Central memory CD8-positive, alpha-beta T cell (primary cell): ENCODE results near the gene WFDC11.

Source experiments
- ATAC-seq: fragments of 150-1000 bp; cut with Tn5 transposase; replicated peaks from 2 replicates; pipeline ENCODE4 v1.10.0; 2022; ENCODE audit warnings: mild to moderate bottlenecking, moderate FRiP score, moderate number of reproducible peaks; ENCODE audit not compliant: poor library complexity, severe bottlenecking; ENCODE audit errors: extremely low read depth
- DNase-seq, 2 donors: peaks; one replicate each; pipeline ENCODE4 v3.0.0; 2021; ENCODE audit warnings: low spot score in 2 of 2
- H3K27ac Mint-ChIP-seq: one replicate; pipeline ENCODE4 v1.8.0; 2022; ENCODE audit warnings: low read depth, mild to moderate bottlenecking, moderate library complexity, mixed read lengths
- H3K27me3 Mint-ChIP-seq: one replicate; pipeline ENCODE4 v1.8.0; 2022; ENCODE audit warnings: mixed read lengths
- H3K36me3 Mint-ChIP-seq: one replicate; pipeline ENCODE4 v1.8.0; 2022; ENCODE audit warnings: mild to moderate bottlenecking, moderate library complexity, mixed read lengths; ENCODE audit not compliant: insufficient read depth
- H3K4me1 Mint-ChIP-seq: one replicate; pipeline ENCODE4 v1.8.0; 2022; ENCODE audit warnings: mixed read lengths
- H3K4me3 Mint-ChIP-seq: one replicate; pipeline ENCODE4 v1.8.0; 2022; ENCODE audit warnings: mild to moderate bottlenecking, moderate library complexity, mixed read lengths
- H3K9me3 Mint-ChIP-seq: one replicate; pipeline ENCODE4 v1.8.0; 2022; ENCODE audit warnings: mixed read lengths

Gene WFDC11

GRCh38 chr20:45611054-45611453 lies 59.0 kb downstream of the WFDC11 start:
- H3K27ac Mint-ChIP-seq = no peak overlapping the region
- H3K4me1 Mint-ChIP-seq = no peaks in the 10 kb centered on the region
- peaks cover 60% of the 10 kb centered on the region for H3K27me3 Mint-ChIP-seq
- no peak overlapping the region for H3K4me3 Mint-ChIP-seq
- no peaks in the 10 kb centered on the region for H3K9me3 Mint-ChIP-seq
- no peak for DNase-seq
- no peaks in the 10 kb centered on the region for H3K36me3 Mint-ChIP-seq
- no peak for ATAC-seq

- Mint-ChIP-seq H3K4me3 (no peak overlapping the region), H3K36me3 (no peaks in the 10 kb centered on the region), H3K9me3 (no peaks in the 10 kb centered on the region), H3K4me1 (no peaks in the 10 kb centered on the region), H3K27ac (no peak overlapping the region), H3K27me3 (peaks cover 78% of the 10 kb centered on the region)
- ATAC-seq (no peak), DNase-seq (no peak)
These were observed 62.2 kb downstream of the WFDC11 start for GRCh38 chr20:45607810-45608209.
